A673 (cell line): ENCODE results near the gene GALNT13. TPM values are rescaled to one million over a fixed set of nuclear protein-coding genes. Genes with fewer than 3 reads are reported as not detected.

Experiments used
- BruUV-seq: library from RNA; stranded (reverse); fragments of 400-500 nt; replicated peaks from 2 replicates; lab custom pipeline; 2021; lab: Mats Ljungman, UMichigan
- CTCF ChIA-PET: fragments of 300-600 bp; sonication (Branson Sonifier 250); formaldehyde crosslinking; loops from one replicate; lab custom pipeline; 2022; ENCODE audit warnings: antibody characterized with exemption; lab: Charles Lee
- POLR2A ChIA-PET: fragments of 300-600 bp; sonication (Branson Sonifier 250); formaldehyde crosslinking; loops from one replicate; lab custom pipeline; 2022; ENCODE audit warnings: antibody characterized with exemption; ENCODE audit not compliant: low non-redundant PET; lab: Charles Lee
- DNase-seq: peaks from one replicate; pipeline ENCODE4 v3.0.0-alpha.2; 2015; ENCODE audit warnings: low spot score
- H3K27ac ChIP-seq: fragments of 200-600 bp; sonication (generic); 2 replicates; pipeline ENCODE4 v1.5.1; 2016; ENCODE audit warnings: mixed run types, low read depth, mild to moderate bottlenecking, mixed read lengths, antibody characterized with exemption, low read length; ENCODE audit not compliant: poor library complexity, severe bottlenecking
- H3K27me3 ChIP-seq: fragments of 200-600 bp; sonication (generic); replicated peaks from 2 replicates; pipeline ENCODE4 v1.6.1; 2017; ENCODE audit warnings: mixed run types, low read depth, mild to moderate bottlenecking, mixed read lengths, antibody characterized with exemption, low read length; ENCODE audit not compliant: insufficient read depth, poor library complexity
- H3K36me3 ChIP-seq: fragments of 200-600 bp; sonication (generic); 2 replicates; pipeline ENCODE4 v1.6.1; 2016; ENCODE audit warnings: mixed run types, mild to moderate bottlenecking, mixed read lengths, antibody characterized with exemption, low read length; ENCODE audit not compliant: insufficient read depth, poor library complexity, severe bottlenecking
- H3K4me1 ChIP-seq: fragments of 200-600 bp; sonication (generic); 2 replicates; pipeline ENCODE4 v1.6.1; 2017; ENCODE audit warnings: mixed run types, mild to moderate bottlenecking, mixed read lengths, antibody characterized with exemption, low read length; ENCODE audit not compliant: insufficient read depth, poor library complexity, severe bottlenecking
- H3K4me3 ChIP-seq: fragments of 200-600 bp; sonication (generic); 2 replicates; pipeline ENCODE4 v1.5.1; 2016; ENCODE audit warnings: low read depth, mixed run types, mild to moderate bottlenecking, mixed read lengths, low read length; ENCODE audit not compliant: poor library complexity, severe bottlenecking
- H3K9me3 ChIP-seq: fragments of 200-600 bp; sonication (generic); 2 replicates; pipeline ENCODE4 v1.6.1; 2016; ENCODE audit warnings: mixed run types, low read depth, mild to moderate bottlenecking, mixed read lengths, antibody characterized with exemption, low read length; ENCODE audit not compliant: poor library complexity, severe bottlenecking
- CTCF ChIP-seq: fragments of 300-800, 200-600 bp; sonication (generic); conservative IDR thresholded peaks from 2 replicates; pipeline ENCODE4 v1.5.1; 2017; ENCODE audit warnings: low read depth, mild to moderate bottlenecking, antibody characterized with exemption, low read length, moderate library complexity, mixed read lengths
- EZH2 ChIP-seq: fragments of 200-600 bp; sonication (generic); IDR thresholded peaks from 2 replicates; pipeline ENCODE4 v1.6.1; 2017; ENCODE audit warnings: borderline replicate concordance, low read depth, mild to moderate bottlenecking, mixed read lengths, antibody characterized with exemption, low read length; ENCODE audit not compliant: poor library complexity, severe bottlenecking
- intact Hi-C: fragments of 100-400 bp; cut with micrococcal nuclease; formaldehyde crosslinking; loops from one replicate; pipeline ENCODE4 v1.10.0; 2022; ENCODE audit not compliant: unreplicated experiment
- total RNA-seq: library from RNA; stranded (reverse); gene quantifications from 2 replicates; pipeline ENCODE4 v1.2.3, GENCODE V29; 2021

Gene GALNT13
- total RNA-seq, 1 experiment from 2014 or later: not detected

- Histone ChIP-seq H3K9me3 (no peaks in the 10 kb centered on the region), H3K27me3 (no peaks in the 10 kb centered on the region), H3K36me3 (no peaks in the 10 kb centered on the region), H3K4me1 (no peaks in the 10 kb centered on the region), H3K27ac (no peak overlapping the region), H3K4me3 (no peak overlapping the region)
- DNase-seq: no peak
- CTCF ChIA-PET: no interaction called here
- POLR2A ChIA-PET: no interaction called here
- intact Hi-C loops: no loop called here
- BruUV-seq: no TSS peak
- TF ChIP-seq CTCF (no peak), EZH2 (no peak)
Observed at GRCh38 chr2:154046493-154046892, 174.8 kb downstream of the GALNT13 start.

DNA sequence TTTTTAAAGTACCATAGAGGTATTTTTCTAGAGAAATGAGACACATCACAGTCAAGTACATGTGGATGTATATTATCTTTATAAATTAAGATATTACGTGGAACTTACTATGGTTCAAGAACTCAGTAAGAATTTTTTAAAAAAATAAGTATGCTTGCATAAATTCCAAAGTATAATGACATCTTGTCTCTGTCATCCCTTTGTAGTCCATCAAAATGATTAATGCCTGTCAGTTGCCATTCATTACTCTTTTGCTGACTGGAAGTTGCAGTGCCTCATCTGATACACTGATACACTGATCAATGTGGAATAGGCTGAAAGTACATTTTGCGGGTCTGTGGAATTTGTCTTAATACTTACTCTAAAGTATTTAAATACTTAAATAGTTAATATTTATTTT is 177.2 kb downstream of the GALNT13 start:
- Histone ChIP-seq H3K4me1 (no peaks in the 10 kb centered on the region), H3K27ac (no peak overlapping the region), H3K27me3 (no peaks in the 10 kb centered on the region), H3K9me3 (no peaks in the 10 kb centered on the region), H3K4me3 (no peak overlapping the region), H3K36me3 (no peaks in the 10 kb centered on the region)
- intact Hi-C loops: no loop called here
- DNase-seq: no peak
- ChIA-PET CTCF (no interaction called here), POLR2A (no interaction called here)
- no TSS peak for BruUV-seq
- no peak for TF ChIP-seq CTCF
- no peak for TF ChIP-seq EZH2

- no TSS peak for BruUV-seq
- H3K27ac ChIP-seq: no peak overlapping the region
- H3K4me3 ChIP-seq: no peak overlapping the region
- H3K9me3 ChIP-seq: no peaks in the 10 kb centered on the region
- CTCF ChIA-PET: no interaction called here
- intact Hi-C loops: no loop called here
- POLR2A ChIA-PET: no interaction called here
- no peaks in the 10 kb centered on the region for H3K27me3 ChIP-seq
- TF ChIP-seq CTCF: no peak
- TF ChIP-seq EZH2: no peak
- no peak for DNase-seq
- no peaks in the 10 kb centered on the region for H3K4me1 ChIP-seq
- no peaks in the 10 kb centered on the region for H3K36me3 ChIP-seq
Observed at GRCh38 chr2:154049561-154049960, 177.8 kb downstream of the GALNT13 start.
